ENCODE data around the gene SH3GL2. TPM values are rescaled to one million over a fixed set of nuclear protein-coding genes. Genes with fewer than 3 reads are reported as not detected.

The SH3GL2 gene
- total and polyA plus RNA-seq, 8 donors, result 0.84 to 10.3 (median 6.3) TPM

DNA sequence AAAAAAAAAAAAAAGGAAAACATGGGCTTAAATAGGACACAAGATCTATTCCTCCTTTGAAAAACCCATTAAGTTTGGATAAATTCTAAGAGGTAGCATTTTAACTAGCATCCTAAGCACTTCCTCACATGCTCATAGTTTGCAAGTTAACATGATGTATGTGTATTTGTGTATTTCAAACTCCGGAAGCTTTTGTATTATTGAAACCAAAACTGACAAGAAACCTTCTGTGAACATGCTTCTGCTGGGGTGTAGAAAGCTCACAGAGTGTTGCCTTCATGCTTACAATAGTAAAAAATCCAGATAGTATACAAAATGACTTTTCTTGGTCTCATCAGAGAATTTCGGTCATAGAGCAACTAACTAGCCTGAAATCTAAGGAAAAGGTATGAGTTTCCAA, 103.8 kb downstream of the SH3GL2 start:
- no peak for TF ChIP-seq CTCF (IDR thresholded peaks at IDR 0.05)
- H3K4me3 ChIP-seq, result no peak overlapping the region
- intact Hi-C loops (cut with DNase I), result no loop called here
- no peak for DNase-seq
- H3K27ac ChIP-seq, result no peak overlapping the region
- no peaks in the 10 kb centered on the region for H3K4me1 ChIP-seq
- peaks cover 0 to 12% of the 10 kb centered on the region in 2 donors for H3K9me3 ChIP-seq
- ATAC-seq, result no peak
- H3K27me3 ChIP-seq, result no peaks in the 10 kb centered on the region
- H3K36me3 ChIP-seq, result no peaks in the 10 kb centered on the region

- Histone ChIP-seq H3K27ac (no peak overlapping the region), H3K27me3 (no peaks in the 10 kb centered on the region), H3K36me3 (no peaks in the 10 kb centered on the region), H3K4me3 (no peak overlapping the region), H3K9me3 (peaks cover 0 to 3% of the 10 kb centered on the region in 2 donors), H3K4me1 (no peaks in the 10 kb centered on the region)
- intact Hi-C loops (cut with DNase I), result no loop called here
- ATAC-seq, result no peak
- TF ChIP-seq CTCF (IDR thresholded peaks at IDR 0.05), result no peak
- DNase-seq, result no peak
Measured at GRCh38 chr9:17688834-17689233, 110.0 kb downstream of the SH3GL2 start.

DNA sequence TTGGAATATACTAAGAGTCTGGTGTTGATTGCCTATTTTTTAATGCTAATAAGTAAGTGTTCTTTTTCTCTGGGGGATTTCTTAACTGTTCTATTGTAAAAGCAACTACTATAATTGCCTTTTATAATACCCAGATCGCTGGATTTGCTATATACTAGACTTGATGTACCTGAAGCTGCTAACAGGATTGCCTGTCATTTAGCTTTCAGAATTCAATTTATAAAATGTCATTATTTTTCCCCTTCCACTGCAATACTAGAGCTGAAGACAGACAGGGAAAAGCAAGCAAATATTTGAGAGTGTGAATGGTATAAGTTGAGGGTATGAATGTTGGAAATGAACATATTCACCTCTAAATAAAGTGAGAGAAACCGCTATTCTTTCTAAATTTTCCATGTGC, 115.5 kb downstream of the SH3GL2 start:
- DNase-seq (no peak), ATAC-seq (no peak)
- TF ChIP-seq CTCF (IDR thresholded peaks at IDR 0.05), result no peak
- intact Hi-C loops (cut with DNase I), result no loop called here
- Histone ChIP-seq H3K4me1 (no peaks in the 10 kb centered on the region), H3K9me3 (no peaks in the 10 kb centered on the region), H3K27me3 (no peaks in the 10 kb centered on the region), H3K4me3 (no peak overlapping the region), H3K36me3 (no peaks in the 10 kb centered on the region), H3K27ac (no peak overlapping the region)

DNA sequence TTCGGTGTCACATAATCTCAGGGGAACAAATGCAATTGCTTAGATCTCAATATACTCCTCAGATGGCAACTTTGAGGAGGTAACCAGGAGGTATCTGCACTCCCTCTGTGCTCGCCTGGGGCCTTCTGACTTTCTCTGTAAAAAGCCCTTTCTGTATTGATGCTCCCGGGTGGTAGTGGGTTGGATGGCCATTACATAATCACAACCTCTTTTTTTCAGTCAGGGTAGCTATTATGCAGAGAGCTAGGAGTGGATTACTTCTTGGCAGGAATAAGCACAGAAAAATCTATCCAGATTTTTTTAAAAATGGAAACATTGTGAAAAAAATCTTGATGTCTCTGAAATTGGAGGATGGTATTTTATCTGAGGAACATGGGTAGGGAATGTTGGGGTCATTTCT, 116.6 kb downstream of the SH3GL2 start:
- no peaks in the 10 kb centered on the region for H3K4me1 ChIP-seq
- intact Hi-C loops (cut with DNase I), result no loop called here
- H3K27me3 ChIP-seq, result no peaks in the 10 kb centered on the region
- no peak overlapping the region for H3K4me3 ChIP-seq
- no peaks in the 10 kb centered on the region for H3K9me3 ChIP-seq
- H3K27ac ChIP-seq, result no peak overlapping the region
- TF ChIP-seq CTCF (IDR thresholded peaks at IDR 0.05), result no peak
- H3K36me3 ChIP-seq, result no peaks in the 10 kb centered on the region
- DNase-seq (no peak), ATAC-seq (no peak)

DNA sequence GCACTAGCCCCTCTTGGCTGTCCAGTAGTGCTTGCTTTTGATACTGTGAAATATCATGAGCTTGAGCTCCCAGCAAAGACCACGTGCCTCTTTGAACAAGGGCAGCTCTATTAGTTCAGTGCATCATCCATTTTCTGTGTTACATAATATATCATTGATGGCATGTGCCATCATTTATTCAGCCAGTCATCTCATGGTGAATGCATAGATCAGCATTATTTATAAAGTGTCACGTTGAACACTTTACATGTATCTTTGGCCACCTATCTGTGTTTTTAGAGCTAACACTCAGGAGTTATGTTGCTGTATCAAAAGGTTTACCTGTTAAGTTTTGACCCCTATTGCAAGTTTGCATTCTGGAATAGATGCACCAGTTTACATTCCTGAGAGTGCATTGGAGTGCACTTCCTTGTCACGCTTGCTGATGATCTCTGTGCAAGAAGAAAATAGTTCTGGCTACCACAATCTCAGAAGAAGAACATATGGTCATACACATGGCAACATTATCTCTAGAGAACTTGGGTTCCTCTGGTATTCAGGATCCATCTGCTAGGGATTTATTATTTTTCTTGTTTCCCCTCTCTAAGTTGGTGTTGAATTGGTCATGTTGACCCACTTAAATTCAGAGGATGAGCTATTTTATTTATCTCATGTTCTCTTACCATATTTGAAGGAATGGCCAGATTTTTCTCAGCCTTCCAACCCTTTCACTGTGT, 120.9 kb downstream of the SH3GL2 start:
- no peak overlapping the region for H3K4me3 ChIP-seq
- no peak overlapping the region for H3K27ac ChIP-seq
- intact Hi-C loops (cut with DNase I), result no loop called here
- ATAC-seq (no peak), DNase-seq (no peak)
- no peak for TF ChIP-seq CTCF (IDR thresholded peaks at IDR 0.05)
- H3K27me3 ChIP-seq, result no peaks in the 10 kb centered on the region
- no peaks in the 10 kb centered on the region for H3K9me3 ChIP-seq
- H3K36me3 ChIP-seq, result no peaks in the 10 kb centered on the region
- no peaks in the 10 kb centered on the region for H3K4me1 ChIP-seq

Measured in left lung (tissue), 10 donors.